ENCODE measurements around the gene SNAPC4.

Gene SNAPC4

GRCh38 chr9:136400038-136400834, at the start of gene SNAPC4:
Gene SNAPC4 (minus strand): TSS chr9:136400170. CDS start chr9:136398428, 1,742 bp downstream.
- peak; percentile 54 for DNase-seq

GRCh38 chr9:136448655-136449054, 48.7 kb upstream of the SNAPC4 start:
- DNase-seq, result no peak

- DNase-seq, result no peak
Observed at GRCh38 chr9:136447173-136447778, 47.3 kb upstream of the SNAPC4 start.

GRCh38 chr9:136445799-136446198, 45.8 kb upstream of the SNAPC4 start:
- DNase-seq, result no peak

GRCh38 chr9:136444102-136444501, 44.1 kb upstream of the SNAPC4 start:
- no peak for DNase-seq

- no peak for DNase-seq
Observed at GRCh38 chr9:136443687-136444086, 43.7 kb upstream of the SNAPC4 start.

- DNase-seq, result no peak
Observed at GRCh38 chr9:136443087-136443486, 43.1 kb upstream of the SNAPC4 start.

GRCh38 chr9:136442265-136442664, 42.3 kb upstream of the SNAPC4 start:
- DNase-seq, result no peak

- no peak for DNase-seq
Observed at GRCh38 chr9:136441681-136442245, 41.8 kb upstream of the SNAPC4 start.

- no peak for DNase-seq
Observed at GRCh38 chr9:136441191-136441680, 41.3 kb upstream of the SNAPC4 start.

GRCh38 chr9:136439481-136440408, 39.8 kb upstream of the SNAPC4 start, which contains the start of gene INPP5E:
Gene INPP5E (minus strand): TSS chr9:136439845. CDS start chr9:136439419, 426 bp downstream.
- DNase-seq, result peak; percentile 51

- no peak for DNase-seq
Observed at GRCh38 chr9:136438548-136439480, 38.8 kb upstream of the SNAPC4 start.

GRCh38 chr9:136437839-136438547, 38.0 kb upstream of the SNAPC4 start:
- DNase-seq, result no peak

GRCh38 chr9:136437430-136437829, 37.5 kb upstream of the SNAPC4 start:
- no peak for DNase-seq

- no peak for DNase-seq
Observed at GRCh38 chr9:136436055-136436634, 36.2 kb upstream of the SNAPC4 start.

GRCh38 chr9:136434580-136435169, 34.7 kb upstream of the SNAPC4 start:
- DNase-seq, result no peak

GRCh38 chr9:136433849-136434579, 34.0 kb upstream of the SNAPC4 start:
- no peak for DNase-seq

GRCh38 chr9:136433043-136433715, 33.2 kb upstream of the SNAPC4 start:
- DNase-seq, result no peak

GRCh38 chr9:136432591-136432990, 32.6 kb upstream of the SNAPC4 start:
- no peak for DNase-seq
